Fibroblast of peridontal ligament (primary cell): ENCODE data around the gene BIRC2.
A peak's percentile ranks its signal among the peaks of the same experiment; 100 is the strongest.
"Not testable (repeated sequence)": the region's sequence is repeated elsewhere in the genome, so short reads cannot be mapped to it uniquely, and the experiment has no call there.

Source experiments
- DNase-seq: peaks from one replicate; pipeline ENCODE4 v3.0.0-alpha.2; 2010; ENCODE audit errors: extremely low read depth

Gene BIRC2

GRCh38 chr11:102346748-102347461, at the start of gene BIRC2:
Gene BIRC2, plus strand, starts transcription at chr11:102347214. Its CDS starts 2,641 bp downstream, at chr11:102349855.
- DNase-seq: peak; percentile 89

GRCh38 chr11:102300837-102301236, 46.2 kb upstream of the BIRC2 start:
- DNase-seq: not testable (repeated sequence)

DNA sequence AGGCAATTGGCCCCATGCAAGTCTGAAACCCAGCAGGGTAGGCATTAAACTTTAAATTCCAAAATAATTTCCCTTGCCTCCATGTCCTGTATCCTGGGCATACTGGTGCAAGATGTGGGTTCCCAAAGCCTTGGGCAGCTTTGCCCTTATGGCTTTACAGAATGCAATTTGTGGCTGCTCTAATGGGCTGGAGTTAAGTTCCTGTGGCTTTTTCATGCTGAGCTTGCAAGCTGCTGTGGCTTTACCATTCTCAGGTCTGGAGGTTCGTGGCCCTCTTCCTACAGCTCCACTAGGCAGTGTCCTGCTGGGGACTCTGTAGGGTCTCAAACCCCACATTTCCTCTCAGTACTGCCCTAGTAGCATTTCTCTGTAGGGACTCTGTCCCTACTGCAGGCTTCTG, 44.8 kb upstream of the BIRC2 start:
- DNase-seq: no peak

DNA sequence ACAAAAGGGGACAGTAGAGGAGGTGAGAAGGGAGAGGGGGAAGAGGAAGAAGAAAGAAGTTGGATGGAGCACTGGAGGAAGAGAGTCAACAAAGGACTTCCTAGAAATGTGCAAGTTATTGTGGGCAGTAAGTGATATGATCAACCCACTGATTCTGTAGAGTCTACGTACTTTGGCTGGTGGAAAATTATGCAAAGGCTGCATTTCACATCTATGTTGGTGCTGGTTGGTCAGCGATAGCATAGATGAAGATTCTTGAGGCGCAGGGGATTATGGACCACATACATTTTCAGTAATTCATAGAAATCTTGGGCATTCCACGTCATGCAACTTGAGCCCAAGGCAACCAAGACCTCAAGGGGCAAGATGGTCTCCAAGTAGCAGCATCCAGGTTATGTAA, 42.3 kb upstream of the BIRC2 start:
- DNase-seq: no peak

DNA sequence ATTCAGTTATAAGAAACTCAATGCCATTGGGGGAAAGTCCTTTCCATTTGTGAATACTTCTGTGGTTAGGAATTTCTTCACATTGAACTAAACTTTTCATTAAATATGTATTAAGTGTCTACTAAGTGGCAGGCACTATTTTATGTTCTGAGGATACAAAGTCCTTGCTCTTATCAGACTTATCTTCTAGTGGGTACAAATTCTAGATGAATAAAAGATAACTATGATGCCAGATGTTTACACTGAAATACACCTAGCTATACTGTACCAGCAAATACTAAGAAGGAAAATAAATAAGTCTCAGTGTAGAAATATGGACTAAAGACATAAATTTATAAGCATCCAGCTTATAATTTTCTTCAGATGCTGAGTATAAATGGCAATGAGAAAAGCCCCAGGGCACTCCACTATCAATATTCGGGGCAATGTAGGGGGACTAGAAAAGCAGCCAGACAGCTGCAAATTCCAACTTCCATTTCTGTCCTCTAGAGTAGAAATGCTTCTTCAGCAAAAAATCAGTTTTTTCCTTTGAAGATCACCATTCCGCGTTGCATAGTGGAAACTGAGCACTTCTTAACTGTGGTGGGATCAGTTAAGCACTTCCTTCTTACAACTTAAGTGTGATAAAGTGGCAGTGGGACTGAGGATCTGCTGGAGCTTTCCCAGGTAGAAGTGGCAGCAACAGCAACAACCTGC, 41.5 kb upstream of the BIRC2 start:
- DNase-seq: no peak

DNA sequence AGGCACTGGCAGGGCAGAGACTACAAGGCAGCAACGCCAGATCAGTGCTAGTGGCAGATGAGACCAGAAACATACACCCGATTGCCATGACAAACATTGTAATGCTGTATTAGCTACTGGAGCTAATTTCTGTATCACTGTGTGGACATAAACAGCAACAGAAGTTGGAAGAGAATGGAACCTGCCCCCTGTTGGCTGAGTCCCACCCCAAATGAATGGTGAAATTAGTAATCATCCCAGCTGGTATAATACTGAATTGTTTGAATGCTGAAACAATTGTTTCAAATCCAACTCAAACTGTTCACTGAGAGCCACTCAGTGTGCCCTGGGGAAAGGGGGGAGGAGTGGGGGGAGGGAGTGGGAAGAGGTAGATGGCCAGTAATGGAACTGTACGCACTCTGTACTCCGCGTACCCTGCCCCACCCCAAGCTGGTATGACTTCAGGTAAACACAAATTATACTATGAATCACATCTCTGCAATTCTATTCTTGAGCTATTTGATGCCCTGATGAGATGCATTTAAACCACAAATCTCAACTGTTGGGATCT, 40.9 kb upstream of the BIRC2 start:
- no peak for DNase-seq

DNA sequence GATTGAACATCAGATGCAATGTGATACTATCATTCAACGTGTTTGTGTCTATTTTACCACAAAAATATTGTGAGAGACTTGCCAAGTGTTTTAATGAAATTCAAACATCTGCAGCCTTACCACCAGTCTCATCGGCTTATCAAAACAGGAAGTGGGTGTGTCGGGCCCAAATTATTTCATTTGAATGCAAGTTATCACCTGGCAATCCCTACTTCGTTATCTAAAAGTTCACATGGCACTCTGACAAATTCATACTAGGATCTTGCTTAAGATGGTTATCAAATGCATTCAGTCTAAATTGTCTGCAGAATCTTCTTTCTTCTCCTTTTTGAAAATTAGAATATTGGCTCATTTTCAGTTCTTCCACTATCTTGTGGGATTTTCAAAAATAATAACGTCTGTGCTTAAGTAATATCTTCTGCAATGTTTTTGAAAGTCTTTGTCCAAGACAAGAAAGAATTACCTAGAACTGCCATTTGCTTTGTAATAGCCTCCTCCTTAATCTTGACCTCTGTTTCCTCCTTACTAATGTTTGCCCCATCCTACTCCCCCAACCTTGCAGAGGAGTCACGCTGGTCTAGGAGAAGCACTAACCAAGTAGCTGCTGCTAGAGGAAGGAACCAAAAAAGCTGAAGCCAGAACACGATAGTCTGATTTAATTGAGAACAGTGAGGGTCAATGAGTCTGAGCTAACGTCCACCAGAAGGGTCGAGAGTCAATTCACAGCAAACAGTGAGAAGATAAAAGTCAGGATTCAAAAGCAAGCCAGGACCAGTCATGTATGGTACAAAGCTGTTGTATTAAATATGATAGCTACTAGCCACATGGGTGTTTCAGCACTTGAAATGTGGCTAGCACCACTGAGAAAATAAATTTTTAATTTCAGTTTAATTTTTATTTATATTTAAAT, 39.9 kb upstream of the BIRC2 start:
- no peak for DNase-seq

- no peak for DNase-seq
Measured at GRCh38 chr11:102307727-102308038, 39.3 kb upstream of the BIRC2 start.

- no peak for DNase-seq
Measured at GRCh38 chr11:102309621-102310541, 37.1 kb upstream of the BIRC2 start.

DNA sequence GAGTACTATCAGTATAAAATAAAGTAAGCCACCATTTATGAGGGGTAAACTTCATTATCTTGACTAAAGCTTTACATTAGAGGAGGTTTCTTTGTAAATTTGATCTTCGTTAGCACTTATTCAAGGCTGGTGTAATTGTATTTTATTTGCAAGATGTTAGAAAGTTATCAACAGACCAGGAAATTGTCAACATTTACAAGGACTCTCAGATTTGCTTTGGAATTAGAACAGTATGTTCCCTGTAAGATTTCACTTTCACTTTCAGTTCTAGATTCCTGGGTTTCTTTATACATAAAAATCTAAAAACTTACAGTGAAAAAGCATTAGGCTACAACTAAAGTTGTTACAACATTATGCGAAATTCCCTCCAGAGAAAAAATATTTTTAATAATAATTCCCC, 34.3 kb upstream of the BIRC2 start:
- DNase-seq: peak; percentile 61

DNA sequence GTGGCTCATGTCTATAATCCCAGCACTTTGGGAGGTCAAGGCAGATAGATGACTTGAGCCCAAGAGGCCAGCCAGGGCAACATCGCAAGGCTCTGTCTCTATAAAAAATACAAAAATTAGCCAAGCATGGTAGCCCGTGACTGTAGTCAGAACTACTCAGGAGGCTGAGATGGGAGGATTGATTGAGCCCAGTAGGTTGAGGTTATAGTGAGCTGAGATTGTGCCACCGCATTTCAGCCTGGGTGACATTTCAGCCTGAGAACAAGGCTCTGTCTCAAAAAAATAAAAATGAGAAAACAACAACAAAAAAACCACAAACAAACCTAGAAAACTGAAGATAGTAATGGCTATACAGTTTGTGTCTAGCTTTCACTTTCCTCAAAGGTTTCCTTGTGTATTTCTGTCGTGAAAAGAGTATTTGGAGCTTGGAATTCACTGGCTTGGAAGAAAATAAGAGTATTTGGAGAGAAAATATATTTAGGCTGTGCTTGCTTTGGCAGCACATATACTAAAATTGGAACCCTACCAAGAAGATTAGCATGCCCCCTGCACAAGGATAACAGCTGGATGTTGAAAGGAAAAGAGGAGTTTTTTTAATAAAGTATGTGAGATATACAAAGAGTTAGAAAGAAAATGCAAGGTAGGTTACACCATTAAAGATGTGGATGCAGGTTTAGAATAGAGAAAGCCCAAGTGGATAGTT, 33.6 kb upstream of the BIRC2 start:
- DNase-seq: peak; percentile 48

DNA sequence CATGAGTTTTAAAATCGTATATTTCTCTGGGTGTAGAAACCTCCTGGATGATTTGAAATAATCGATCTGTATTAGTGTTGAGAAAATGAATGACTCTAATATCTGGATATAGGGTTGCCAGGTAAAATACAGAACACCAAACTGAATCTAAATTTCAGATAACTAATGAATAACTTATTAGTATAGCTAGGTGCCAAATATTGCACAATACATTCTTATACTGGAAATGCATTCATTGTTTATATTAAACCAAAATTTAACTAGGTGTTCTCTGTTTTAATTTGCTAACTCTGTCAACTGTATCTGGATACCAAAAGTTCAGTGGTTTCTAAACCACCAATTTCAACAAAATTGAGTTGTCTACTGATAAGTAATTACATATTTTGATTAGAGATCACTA, 32.2 kb upstream of the BIRC2 start:
- DNase-seq: no peak

- DNase-seq: no peak
Measured at GRCh38 chr11:102316346-102316904, 30.6 kb upstream of the BIRC2 start.

GRCh38 chr11:102317099-102317767, 29.8 kb upstream of the BIRC2 start, which contains the start of gene BIRC3:
Gene BIRC3, plus strand, starts transcription at chr11:102317484. Its CDS starts 7,026 bp downstream, at chr11:102324510.
- peak; percentile 92 for DNase-seq

DNA sequence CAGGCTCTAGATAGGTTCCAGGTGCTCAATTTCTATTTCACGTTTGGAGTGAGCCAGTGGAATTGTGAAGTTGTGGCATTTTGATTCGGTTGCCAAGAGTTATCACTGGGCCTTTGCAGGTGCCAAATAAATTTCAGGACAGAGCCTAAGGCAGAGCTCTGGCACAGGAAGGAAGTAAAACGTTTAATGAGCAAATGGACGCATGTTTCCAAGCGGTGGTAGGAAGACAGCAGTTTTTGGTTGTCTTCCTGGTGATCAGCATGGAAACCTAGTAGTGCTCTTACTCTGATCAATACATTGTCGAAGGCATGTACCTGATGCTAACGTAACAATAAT, 29.3 kb upstream of the BIRC2 start:
- DNase-seq: no peak

DNA sequence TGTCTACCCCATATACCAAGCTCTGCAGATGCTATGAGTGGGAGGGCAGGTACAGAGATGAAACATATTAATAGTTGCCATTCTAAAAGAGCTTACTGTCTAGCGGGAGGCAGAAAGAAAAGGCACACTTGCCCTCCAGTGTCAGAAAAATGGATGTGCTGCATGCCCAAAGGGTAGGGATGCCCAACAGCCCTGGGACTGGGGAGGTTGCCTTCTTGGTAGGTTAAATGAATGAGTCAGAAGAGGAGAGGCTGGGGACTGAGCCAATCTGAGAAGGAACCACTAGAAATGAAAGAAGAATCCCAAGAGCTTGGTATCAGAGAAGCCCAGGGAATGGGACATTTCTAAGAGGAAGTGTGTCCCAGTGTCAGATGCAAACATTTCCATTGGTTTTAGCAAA, 28.5 kb upstream of the BIRC2 start:
- DNase-seq: peak; percentile 36

DNA sequence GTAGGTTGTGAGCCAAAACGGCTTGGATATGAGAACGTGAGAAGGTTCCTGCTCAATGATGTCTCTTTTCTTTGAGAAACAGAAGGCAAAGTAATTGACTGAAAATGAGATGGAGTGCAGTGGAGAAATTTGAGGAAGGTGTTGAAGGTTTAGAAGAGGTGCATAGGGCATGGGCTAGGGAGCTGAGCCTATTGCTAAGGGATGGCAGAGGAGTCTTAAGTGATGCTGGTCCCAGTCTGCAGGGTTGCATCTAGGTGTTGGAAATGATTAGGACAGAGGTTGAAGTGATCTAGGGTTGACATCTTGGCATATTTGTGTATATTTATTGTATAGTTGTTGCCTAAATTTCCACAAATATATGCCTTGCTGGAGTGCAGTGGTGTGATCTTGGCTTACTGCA, 27.5 kb upstream of the BIRC2 start:
- DNase-seq: no peak

- no peak for DNase-seq
Measured at GRCh38 chr11:102320188-102320587, 26.8 kb upstream of the BIRC2 start.

DNA sequence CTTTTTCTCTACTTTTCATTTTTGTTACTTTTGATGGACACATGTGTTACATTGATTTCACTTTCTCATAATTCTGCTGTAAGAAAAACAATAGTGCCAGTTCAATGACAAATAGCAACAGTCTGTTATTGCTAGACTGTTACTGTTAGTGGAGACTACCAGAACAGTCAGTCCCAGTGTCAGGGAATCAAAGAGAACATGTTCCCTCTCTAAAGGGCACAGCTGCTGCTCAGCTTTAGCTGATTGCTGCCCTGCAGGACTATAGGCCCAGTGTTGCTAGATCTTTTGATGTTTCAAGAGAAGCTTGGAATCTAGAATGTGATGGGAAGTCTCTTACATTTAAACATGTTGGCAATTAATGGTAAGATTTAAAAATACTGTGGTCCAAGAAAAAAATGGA, 26.3 kb upstream of the BIRC2 start:
- DNase-seq: no peak

- DNase-seq: no peak
Measured at GRCh38 chr11:102322560-102322959, 24.5 kb upstream of the BIRC2 start.
